Thyroid gland (tissue), 4 donors: ENCODE data around the gene GTPBP6. TPM values are rescaled to one million over a fixed set of nuclear protein-coding genes. Genes with fewer than 3 reads are reported as not detected.
"Not testable (repeated sequence)": the region's sequence is repeated elsewhere in the genome, so short reads cannot be mapped to it uniquely, and the experiment has no call there.

Experiments used
- DNase-seq, 2 donors: peaks; one replicate each; pipeline ENCODE4 v3.0.0-alpha.2; 2019
- H3K27ac ChIP-seq, 3 donors: fragments of 200-600 bp; sonication (generic); 1 replicate in 2 of 3; 2 replicates in 1 of 3; pipeline ENCODE4 v1.5.1; 2016 to 2019; ENCODE audit warnings: mild to moderate bottlenecking in 1 of 3, moderate library complexity in 1 of 3
- H3K27me3 ChIP-seq: fragments of 200-600 bp; sonication (generic); one replicate; pipeline ENCODE4 v1.5.1; 2019
- H3K36me3 ChIP-seq, 2 donors: fragments of 200-600 bp; sonication (generic); one replicate each; pipeline ENCODE4 v1.5.1; 2016 to 2019
- H3K4me1 ChIP-seq, 2 donors: fragments of 200-600 bp; sonication (generic); one replicate each; pipeline ENCODE4 v1.5.1; 2017 to 2019
- H3K4me3 ChIP-seq, 3 donors: fragments of 200-600 bp; sonication (generic); replicated peaks in 1 of 3; 1 replicate in 2 of 3; 2 replicates in 1 of 3; pipeline ENCODE4 v1.5.1; 2016; ENCODE audit warnings: mild to moderate bottlenecking in 1 of 3
- H3K9me3 ChIP-seq: fragments of 200-600 bp; sonication (generic); one replicate; pipeline ENCODE4 v1.5.1; 2017
- POLR2A ChIP-seq, 2 donors: fragments of 450-650 bp; IDR thresholded peaks; one replicate each; pipeline ENCODE4 v1.6.1; 2017; ENCODE audit warnings: antibody characterized with exemption in 2 of 2, mild to moderate bottlenecking in 2 of 2, moderate library complexity in 1 of 2
- WGBS, 2 donors: methylation state at CpG; one replicate each; pipeline ENCODE4 v1.1.5; 2017; 5-methylcytosine and 5-hydroxymethylcytosine counted together
- intact Hi-C: fragments of 100-400 bp; cut with DNase I; formaldehyde crosslinking; loops from one replicate; pipeline ENCODE4 v1.15.1; 2023
- total RNA-seq, 4 donors: library from RNA; depleted of rRNA; stranded (reverse); fragments of >200 nt; gene quantifications; one replicate each; pipeline ENCODE4 v1.2.3, GENCODE V29; 2016
- TF ChIP-seq, protein P1 (sequence below), 6 experiments: fragments of 200-600 bp in 3 of 6; fragments of 450-650 bp in 3 of 6; sonication (generic) in 3 of 6; IDR thresholded peaks; one replicate each; pipeline ENCODE4 v1.5.1; 2016 to 2019; ENCODE audit warnings: antibody characterized with exemption in 6 of 6, mild to moderate bottlenecking in 2 of 6, inconsistent platforms in 1 of 6, moderate library complexity in 1 of 6

GTPBP6 gene
- total RNA-seq, 4 donors from 2014 or later: 39.9 to 54.9 (median 47.9) TPM

GRCh38 chrX:281166-281999, 37.2 kb downstream of the GTPBP6 start, which contains the start of gene PLCXD1:
Gene PLCXD1, plus strand, starts transcription at chrX:281381. Its CDS starts 2,807 bp downstream, at chrX:284188.
- intact Hi-C loops: no loop called here
- Histone ChIP-seq H3K4me1 (peaks cover 7 to 11% of the 10 kb centered on the region in 2 donors), H3K9me3 (no peaks in the 10 kb centered on the region), H3K36me3 (no peaks in the 10 kb centered on the region), H3K27ac (no peak within 1 kb of the TSS), H3K4me3 (no peak within 1 kb of the TSS), H3K27me3 (no peaks in the 10 kb centered on the region)
- 38 to 50% methylated on average over 21 to 22 of the region's 25 CpGs for WGBS, 2 donors
- no peak for TF ChIP-seq POLR2A (IDR thresholded peaks at IDR 0.05)
- TF ChIP-seq, protein P1, sequence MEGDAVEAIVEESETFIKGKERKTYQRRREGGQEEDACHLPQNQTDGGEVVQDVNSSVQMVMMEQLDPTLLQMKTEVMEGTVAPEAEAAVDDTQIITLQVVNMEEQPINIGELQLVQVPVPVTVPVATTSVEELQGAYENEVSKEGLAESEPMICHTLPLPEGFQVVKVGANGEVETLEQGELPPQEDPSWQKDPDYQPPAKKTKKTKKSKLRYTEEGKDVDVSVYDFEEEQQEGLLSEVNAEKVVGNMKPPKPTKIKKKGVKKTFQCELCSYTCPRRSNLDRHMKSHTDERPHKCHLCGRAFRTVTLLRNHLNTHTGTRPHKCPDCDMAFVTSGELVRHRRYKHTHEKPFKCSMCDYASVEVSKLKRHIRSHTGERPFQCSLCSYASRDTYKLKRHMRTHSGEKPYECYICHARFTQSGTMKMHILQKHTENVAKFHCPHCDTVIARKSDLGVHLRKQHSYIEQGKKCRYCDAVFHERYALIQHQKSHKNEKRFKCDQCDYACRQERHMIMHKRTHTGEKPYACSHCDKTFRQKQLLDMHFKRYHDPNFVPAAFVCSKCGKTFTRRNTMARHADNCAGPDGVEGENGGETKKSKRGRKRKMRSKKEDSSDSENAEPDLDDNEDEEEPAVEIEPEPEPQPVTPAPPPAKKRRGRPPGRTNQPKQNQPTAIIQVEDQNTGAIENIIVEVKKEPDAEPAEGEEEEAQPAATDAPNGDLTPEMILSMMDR (IDR thresholded peaks at IDR 0.05): no peak
- peak; percentile 15 to 19 for DNase-seq

DNA sequence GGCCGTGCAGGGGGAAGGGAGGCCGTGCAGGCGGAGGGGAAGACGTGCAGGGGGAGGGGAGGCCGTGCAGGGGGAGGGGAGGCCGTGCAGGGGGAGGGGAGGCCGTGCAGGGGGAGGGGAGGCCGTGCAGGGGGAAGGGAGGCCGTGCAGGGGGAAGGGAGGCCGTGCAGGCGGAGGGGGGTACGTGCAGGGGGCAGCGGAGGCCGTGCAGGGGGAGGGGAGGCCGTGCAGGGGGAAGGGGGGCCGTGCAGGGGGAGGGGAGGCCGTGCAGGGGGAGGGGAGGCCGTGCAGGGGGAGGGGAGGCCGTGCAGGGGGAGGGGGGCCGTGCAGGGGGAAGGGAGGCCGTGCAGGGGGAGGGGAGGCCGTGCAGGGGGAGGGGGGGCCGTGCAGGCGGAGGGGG, 37.9 kb downstream of the GTPBP6 start:
- H3K4me1 ChIP-seq: peaks cover 11 to 12% of the 10 kb centered on the region in 2 donors
- DNase-seq, H3K27ac ChIP-seq, intact Hi-C loops, H3K4me3 ChIP-seq, H3K27me3 ChIP-seq, H3K9me3 ChIP-seq, H3K36me3 ChIP-seq: not testable (repeated sequence)
- 0% methylated on average over 1 of the region's 24 CpGs; no CpG with 5 or more reads in 1 of the 2 donors for WGBS, 2 donors

- H3K36me3 ChIP-seq, H3K27ac ChIP-seq, H3K9me3 ChIP-seq, H3K27me3 ChIP-seq, intact Hi-C loops, H3K4me3 ChIP-seq, DNase-seq: not testable (repeated sequence)
- H3K4me1 ChIP-seq: peaks cover 11 to 17% of the 10 kb centered on the region in 2 donors
- WGBS, 2 donors: 83 to 90% methylated on average over 22 to 35 of the region's 45 CpGs
Observed at GRCh38 chrX:279757-280604, 38.6 kb downstream of the GTPBP6 start.

DNA sequence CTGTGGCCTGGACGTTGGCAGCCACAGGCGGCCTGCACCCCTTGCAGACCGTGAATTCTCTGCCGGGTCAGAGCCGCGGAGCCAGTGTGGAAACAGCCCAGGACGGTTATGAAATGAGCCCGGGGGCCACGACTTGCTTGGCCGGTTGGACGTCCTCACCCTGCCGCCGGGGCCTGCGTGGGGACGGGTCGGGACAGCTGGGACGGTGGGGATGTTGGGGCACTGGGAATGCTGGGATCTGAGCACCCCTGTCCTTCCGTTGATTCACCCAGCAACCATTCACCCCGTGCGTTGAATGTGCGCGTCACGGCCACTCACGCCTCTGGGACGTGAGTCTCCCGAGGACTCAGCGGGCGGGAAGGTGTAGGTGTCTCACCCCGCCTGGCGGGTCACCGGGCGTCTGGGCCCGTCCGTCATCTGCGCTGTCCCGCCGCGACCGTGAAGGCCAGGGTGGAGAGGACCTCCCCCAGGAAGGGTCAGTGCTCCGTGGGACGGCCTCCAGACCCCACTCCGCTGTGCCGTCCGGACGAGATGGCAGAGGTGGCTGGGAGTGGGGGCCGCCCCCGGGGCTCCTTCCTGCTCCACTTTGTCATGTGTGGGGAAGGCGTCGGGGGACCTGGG, 41.9 kb downstream of the GTPBP6 start:
- 1 to 7% methylated on average over 5 to 25 of the region's 49 CpGs for WGBS, 2 donors
- Histone ChIP-seq H3K36me3 (no peaks in the 10 kb centered on the region), H3K4me1 (peaks cover 11 to 17% of the 10 kb centered on the region in 2 donors), H3K27ac (no peak overlapping the region), H3K27me3 (no peaks in the 10 kb centered on the region), H3K4me3 (peak overlapping the region; percentile 19 to 59 (median 46)), H3K9me3 (no peaks in the 10 kb centered on the region)
- DNase-seq: peak; percentile 41 to 43
- no peak for TF ChIP-seq POLR2A (IDR thresholded peaks at IDR 0.05)
- TF ChIP-seq, protein P1 (IDR thresholded peaks at IDR 0.05): no peak
- intact Hi-C loops: no loop called here

- peak in 1 of 2 donors; percentile 44 for TF ChIP-seq POLR2A (IDR thresholded peaks at IDR 0.05)
- TF ChIP-seq, protein P1 (IDR thresholded peaks at IDR 0.05): peak in 1 of 6 experiments; percentile 14
- H3K9me3 ChIP-seq: no peaks in the 10 kb centered on the region
- intact Hi-C loops: no loop called here
- H3K27me3 ChIP-seq: no peaks in the 10 kb centered on the region
- DNase-seq: peak; percentile 83 to 85
- no peak overlapping the region for H3K27ac ChIP-seq
- H3K4me1 ChIP-seq: peaks cover 11% of the 10 kb centered on the region in 2 donors
- no peaks in the 10 kb centered on the region for H3K36me3 ChIP-seq
- H3K4me3 ChIP-seq: peak overlapping the region; percentile 19 to 59 (median 46)
- WGBS, 2 donors: 17% methylated on average over 1 to 2 of the region's 36 CpGs
Observed at GRCh38 chrX:275967-276580, 42.5 kb downstream of the GTPBP6 start.
